Body of pancreas (tissue), 4 donors: ENCODE measurements around the gene POLR3G.

Experiments used
- POLR2A ChIP-seq, 3 donors: fragments of 450-650 bp; IDR thresholded peaks; one replicate each; pipeline ENCODE4 v1.6.1; 2016; ENCODE audit warnings: antibody characterized with exemption in 3 of 3, mild to moderate bottlenecking in 2 of 3
- TF ChIP-seq, protein P1 (sequence below), 7 experiments: fragments of 450-650 bp in 4 of 7; fragments of 200-600 bp in 3 of 7; sonication (generic) in 3 of 7; IDR thresholded peaks; one replicate each; pipeline ENCODE4 v1.5.1; 2016 to 2019; ENCODE audit warnings: antibody characterized with exemption in 7 of 7

- TF ChIP-seq POLR2A (IDR thresholded peaks at IDR 0.05): no peak
- TF ChIP-seq, protein P1, sequence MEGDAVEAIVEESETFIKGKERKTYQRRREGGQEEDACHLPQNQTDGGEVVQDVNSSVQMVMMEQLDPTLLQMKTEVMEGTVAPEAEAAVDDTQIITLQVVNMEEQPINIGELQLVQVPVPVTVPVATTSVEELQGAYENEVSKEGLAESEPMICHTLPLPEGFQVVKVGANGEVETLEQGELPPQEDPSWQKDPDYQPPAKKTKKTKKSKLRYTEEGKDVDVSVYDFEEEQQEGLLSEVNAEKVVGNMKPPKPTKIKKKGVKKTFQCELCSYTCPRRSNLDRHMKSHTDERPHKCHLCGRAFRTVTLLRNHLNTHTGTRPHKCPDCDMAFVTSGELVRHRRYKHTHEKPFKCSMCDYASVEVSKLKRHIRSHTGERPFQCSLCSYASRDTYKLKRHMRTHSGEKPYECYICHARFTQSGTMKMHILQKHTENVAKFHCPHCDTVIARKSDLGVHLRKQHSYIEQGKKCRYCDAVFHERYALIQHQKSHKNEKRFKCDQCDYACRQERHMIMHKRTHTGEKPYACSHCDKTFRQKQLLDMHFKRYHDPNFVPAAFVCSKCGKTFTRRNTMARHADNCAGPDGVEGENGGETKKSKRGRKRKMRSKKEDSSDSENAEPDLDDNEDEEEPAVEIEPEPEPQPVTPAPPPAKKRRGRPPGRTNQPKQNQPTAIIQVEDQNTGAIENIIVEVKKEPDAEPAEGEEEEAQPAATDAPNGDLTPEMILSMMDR (IDR thresholded peaks at IDR 0.05): no peak
Observed at GRCh38 chr5:90510438-90510837, 35.8 kb downstream of the POLR3G start.
